ENCODE results near the gene PRMT2.
"Not testable (repeated sequence)": the region's sequence is repeated elsewhere in the genome, so short reads cannot be mapped to it uniquely, and the experiment has no call there.

The PRMT2 gene

GRCh38 chr21:46675595-46676280 is 40.3 kb downstream of the PRMT2 start:
- DNase-seq, result no peak

- not testable (repeated sequence) for DNase-seq
Observed at GRCh38 chr21:46676542-46676941, 41.1 kb downstream of the PRMT2 start.

DNA sequence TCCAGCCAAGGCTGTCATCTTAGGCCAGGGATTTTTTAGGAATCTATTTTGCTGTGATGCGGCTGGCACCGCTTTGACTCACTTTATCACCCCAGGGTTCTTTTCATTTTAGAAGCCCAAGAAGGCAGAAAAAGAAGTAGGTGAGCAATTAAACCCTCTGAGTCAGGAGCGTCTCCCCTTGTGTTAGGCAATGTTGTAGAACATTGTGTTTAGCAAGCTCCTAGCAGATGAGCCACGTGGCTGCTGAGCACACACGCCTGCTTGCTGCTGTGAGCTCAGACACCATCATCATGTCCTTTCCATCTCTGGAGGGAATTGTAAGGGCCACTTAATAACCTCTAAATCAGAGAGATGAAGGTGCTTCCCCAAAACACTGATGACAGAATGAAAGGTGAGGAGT is 46.1 kb downstream of the PRMT2 start:
- not testable (repeated sequence) for DNase-seq

GRCh38 chr21:46698652-46699051 is 63.2 kb downstream of the PRMT2 start:
- DNase-seq, result not testable (repeated sequence)

GRCh38 chr21:46699104-46699503 is 63.6 kb downstream of the PRMT2 start:
- not testable (repeated sequence) for DNase-seq
